Left forelimb (tissue), 1 donor: ENCODE results near the gene KIR3DL3.
"Not testable (repeated sequence)": the region's sequence is repeated elsewhere in the genome, so short reads cannot be mapped to it uniquely, and the experiment has no call there.

ENCODE experiments used
- DNase-seq: peaks from one replicate; pipeline ENCODE4 v3.0.0-alpha.2; 2018; ENCODE audit warnings: low spot score

The KIR3DL3 gene

GRCh38 chr19:54724142-54724541 is at the start of gene KIR3DL3:
KIR3DL3 (plus strand) TSS chr19:54724442; CDS start chr19:54724497, 55 bp downstream.
- no peak for DNase-seq

- not testable (repeated sequence) for DNase-seq
These were observed 47.9 kb upstream of the KIR3DL3 start for GRCh38 chr19:54676210-54676834.

- no peak for DNase-seq
These were observed 47.0 kb upstream of the KIR3DL3 start for GRCh38 chr19:54677217-54677616.

- DNase-seq, result not testable (repeated sequence)
These were observed 42.6 kb upstream of the KIR3DL3 start for GRCh38 chr19:54681596-54681995.

GRCh38 chr19:54682306-54682856 is 41.9 kb upstream of the KIR3DL3 start:
- no peak for DNase-seq

GRCh38 chr19:54684527-54684926 is 39.7 kb upstream of the KIR3DL3 start:
- DNase-seq, result no peak

GRCh38 chr19:54691582-54692297 is 32.5 kb upstream of the KIR3DL3 start:
- no peak for DNase-seq

GRCh38 chr19:54692298-54692615 is 32.0 kb upstream of the KIR3DL3 start:
- no peak for DNase-seq

GRCh38 chr19:54694648-54695047 is 29.6 kb upstream of the KIR3DL3 start:
- DNase-seq, result no peak

- DNase-seq, result no peak
These were observed 28.1 kb upstream of the KIR3DL3 start for GRCh38 chr19:54696117-54696548.

- DNase-seq, result no peak
These were observed 27.5 kb upstream of the KIR3DL3 start for GRCh38 chr19:54696766-54697165.

- not testable (repeated sequence) for DNase-seq
These were observed 26.5 kb upstream of the KIR3DL3 start for GRCh38 chr19:54697716-54698115.

- no peak for DNase-seq
These were observed 19.3 kb upstream of the KIR3DL3 start for GRCh38 chr19:54704928-54705327.

GRCh38 chr19:54707962-54708361 is 16.3 kb upstream of the KIR3DL3 start:
- peak; percentile 54 for DNase-seq

- peak; percentile 46 for DNase-seq
These were observed 15.5 kb upstream of the KIR3DL3 start for GRCh38 chr19:54708781-54709180.

- DNase-seq, result peak; percentile 50
These were observed 14.9 kb upstream of the KIR3DL3 start for GRCh38 chr19:54709212-54709948.

- not testable (repeated sequence) for DNase-seq
These were observed 14.3 kb upstream of the KIR3DL3 start for GRCh38 chr19:54709956-54710355.

GRCh38 chr19:54724644-54725043 is 402 bp downstream of the KIR3DL3 start:
- no peak for DNase-seq

- DNase-seq, result no peak
These were observed 1.1 kb downstream of the KIR3DL3 start for GRCh38 chr19:54725321-54725720.

- no peak for DNase-seq
These were observed 3.3 kb downstream of the KIR3DL3 start for GRCh38 chr19:54727562-54727961.

- DNase-seq, result no peak
These were observed 3.9 kb downstream of the KIR3DL3 start for GRCh38 chr19:54728167-54728566.

- DNase-seq, result no peak
These were observed 5.4 kb downstream of the KIR3DL3 start for GRCh38 chr19:54729416-54730188.
